ENCODE measurements around the gene SDHD.

SDHD gene

DNA sequence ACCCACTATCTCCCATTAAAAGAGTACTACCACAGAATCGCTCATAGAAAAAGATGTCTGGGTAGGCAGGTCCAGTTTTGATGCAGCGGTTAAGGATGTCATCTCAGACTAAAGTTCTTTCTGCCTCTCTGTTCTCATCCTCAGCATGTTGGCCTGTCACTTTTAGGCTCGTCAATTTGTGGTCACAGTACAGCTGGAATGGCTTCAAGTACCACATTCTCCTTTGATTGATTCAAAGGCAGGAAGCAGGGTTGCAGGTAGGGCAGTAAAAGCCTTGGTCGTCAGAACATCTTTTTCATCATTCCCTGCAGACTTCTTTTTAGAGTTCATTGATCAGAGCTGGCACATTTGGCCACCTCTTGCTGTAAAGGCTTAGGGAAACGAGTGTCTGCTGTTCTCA is 28.7 kb downstream of the SDHD start:
- DNase-seq (ENCODE audit: extremely low spot score), result no peak
- ChIA-PET POLR2A (interaction anchor here (0.5 kb wide), 1 partner anchor 87 kb away, joined by 8 read pairs; no protein-coding TSS in a partner anchor), CTCF (interaction anchor here (4.3 to 5.2 kb wide), 3 partner anchors 11 to 165 kb away, joined by 20 to 47 read pairs (median 37); no protein-coding TSS in a partner anchor)
- TF ChIP-seq, protein P1, sequence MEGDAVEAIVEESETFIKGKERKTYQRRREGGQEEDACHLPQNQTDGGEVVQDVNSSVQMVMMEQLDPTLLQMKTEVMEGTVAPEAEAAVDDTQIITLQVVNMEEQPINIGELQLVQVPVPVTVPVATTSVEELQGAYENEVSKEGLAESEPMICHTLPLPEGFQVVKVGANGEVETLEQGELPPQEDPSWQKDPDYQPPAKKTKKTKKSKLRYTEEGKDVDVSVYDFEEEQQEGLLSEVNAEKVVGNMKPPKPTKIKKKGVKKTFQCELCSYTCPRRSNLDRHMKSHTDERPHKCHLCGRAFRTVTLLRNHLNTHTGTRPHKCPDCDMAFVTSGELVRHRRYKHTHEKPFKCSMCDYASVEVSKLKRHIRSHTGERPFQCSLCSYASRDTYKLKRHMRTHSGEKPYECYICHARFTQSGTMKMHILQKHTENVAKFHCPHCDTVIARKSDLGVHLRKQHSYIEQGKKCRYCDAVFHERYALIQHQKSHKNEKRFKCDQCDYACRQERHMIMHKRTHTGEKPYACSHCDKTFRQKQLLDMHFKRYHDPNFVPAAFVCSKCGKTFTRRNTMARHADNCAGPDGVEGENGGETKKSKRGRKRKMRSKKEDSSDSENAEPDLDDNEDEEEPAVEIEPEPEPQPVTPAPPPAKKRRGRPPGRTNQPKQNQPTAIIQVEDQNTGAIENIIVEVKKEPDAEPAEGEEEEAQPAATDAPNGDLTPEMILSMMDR (IDR thresholded peaks at IDR 0.05; ENCODE audit: control extremely low read depth, extremely low read depth, low read depth, missing control alignments), result no peak

GRCh38 chr11:112118176-112118575 is 31.5 kb downstream of the SDHD start:
- ChIA-PET CTCF (no interaction called here), POLR2A (interaction anchor here (0.7 kb wide), 1 partner anchor 809 kb away, joined by 3 read pairs; no protein-coding TSS in a partner anchor)
- TF ChIP-seq, protein P1 (IDR thresholded peaks at IDR 0.05; ENCODE audit: control extremely low read depth, extremely low read depth, low read depth, missing control alignments), result no peak
- DNase-seq (ENCODE audit: extremely low spot score), result no peak

DNA sequence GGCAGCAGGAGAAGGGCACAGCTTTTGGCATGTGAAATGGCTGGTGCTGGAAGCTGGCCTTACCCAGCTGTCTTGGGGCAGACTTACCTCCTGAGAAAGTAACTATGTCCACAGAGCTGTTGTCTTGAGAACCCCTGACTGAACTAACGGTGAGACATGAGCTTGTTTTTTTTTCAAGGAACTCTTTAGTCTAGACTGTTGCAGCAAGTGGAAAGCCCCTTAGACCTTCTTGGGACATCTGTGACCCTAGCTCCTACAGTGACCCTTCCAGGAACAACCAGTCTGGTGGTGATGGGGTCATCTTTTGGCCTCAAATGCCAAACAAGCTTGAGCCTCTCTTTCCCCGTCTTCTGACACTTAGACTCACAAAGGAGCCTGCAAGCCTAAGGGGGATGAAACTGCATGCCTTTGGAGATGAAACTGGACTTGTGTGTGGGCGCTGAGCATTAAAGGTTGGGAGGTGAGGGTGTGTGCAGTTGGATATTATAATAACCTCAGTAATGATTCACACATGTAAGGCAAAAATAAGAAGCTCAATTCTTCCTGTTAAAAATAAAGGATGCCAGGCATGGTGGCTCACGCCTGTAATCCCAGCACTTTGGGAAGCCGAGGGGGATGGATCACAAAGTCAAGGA is 35.4 kb downstream of the SDHD start:
- no peak for DNase-seq (ENCODE audit: extremely low spot score)
- TF ChIP-seq, protein P1 (IDR thresholded peaks at IDR 0.05; ENCODE audit: control extremely low read depth, extremely low read depth, low read depth, missing control alignments), result no peak
- POLR2A ChIA-PET, result no interaction called here
- CTCF ChIA-PET, result interaction anchor here (0.7 to 4.4 kb wide), 5 partner anchors 9 to 182 kb away, joined by 3 to 38 read pairs (median 3); no protein-coding TSS in a partner anchor

- DNase-seq (ENCODE audit: extremely low spot score), result no peak
- TF ChIP-seq, protein P1 (IDR thresholded peaks at IDR 0.05; ENCODE audit: control extremely low read depth, extremely low read depth, low read depth, missing control alignments), result no peak
- POLR2A ChIA-PET, result no interaction called here
- CTCF ChIA-PET, result interaction anchor here (4.4 kb wide), 1 partner anchor 10 kb away, joined by 38 read pairs; no protein-coding TSS in a partner anchor
Measured at GRCh38 chr11:112123129-112123528, 36.5 kb downstream of the SDHD start.

GRCh38 chr11:112127056-112127455 is 40.4 kb downstream of the SDHD start:
- ChIA-PET POLR2A (no interaction called here), CTCF (interaction anchor here (1.5 to 3.4 kb wide), 3 partner anchors 13 to 153 kb away, joined by 5 to 20 read pairs (median 5); partner anchors contain the start of gene BCO2)
- DNase-seq (ENCODE audit: extremely low spot score), result no peak
- TF ChIP-seq, protein P1 (IDR thresholded peaks at IDR 0.05; ENCODE audit: control extremely low read depth, extremely low read depth, low read depth, missing control alignments), result no peak

GRCh38 chr11:112128483-112129121 is 41.9 kb downstream of the SDHD start:
- ChIA-PET CTCF (interaction anchor here (1.1 to 3.4 kb wide), 3 partner anchors 8 to 152 kb away, joined by 3 to 20 read pairs (median 5); no protein-coding TSS in a partner anchor), POLR2A (no interaction called here)
- DNase-seq (ENCODE audit: extremely low spot score), result no peak
- TF ChIP-seq, protein P1 (IDR thresholded peaks at IDR 0.05; ENCODE audit: control extremely low read depth, extremely low read depth, low read depth, missing control alignments), result no peak

Measured in GM10248 (cell line).